NCI-H526 treated with DMSO at 0.1 percent for 48 hours (cell line): ENCODE data around the gene CCDC116.

Source experiments
- DNase-seq: peaks from one replicate; lab custom pipeline; 2025; lab: John Stamatoyannopoulos, UW

CCDC116 gene

DNA sequence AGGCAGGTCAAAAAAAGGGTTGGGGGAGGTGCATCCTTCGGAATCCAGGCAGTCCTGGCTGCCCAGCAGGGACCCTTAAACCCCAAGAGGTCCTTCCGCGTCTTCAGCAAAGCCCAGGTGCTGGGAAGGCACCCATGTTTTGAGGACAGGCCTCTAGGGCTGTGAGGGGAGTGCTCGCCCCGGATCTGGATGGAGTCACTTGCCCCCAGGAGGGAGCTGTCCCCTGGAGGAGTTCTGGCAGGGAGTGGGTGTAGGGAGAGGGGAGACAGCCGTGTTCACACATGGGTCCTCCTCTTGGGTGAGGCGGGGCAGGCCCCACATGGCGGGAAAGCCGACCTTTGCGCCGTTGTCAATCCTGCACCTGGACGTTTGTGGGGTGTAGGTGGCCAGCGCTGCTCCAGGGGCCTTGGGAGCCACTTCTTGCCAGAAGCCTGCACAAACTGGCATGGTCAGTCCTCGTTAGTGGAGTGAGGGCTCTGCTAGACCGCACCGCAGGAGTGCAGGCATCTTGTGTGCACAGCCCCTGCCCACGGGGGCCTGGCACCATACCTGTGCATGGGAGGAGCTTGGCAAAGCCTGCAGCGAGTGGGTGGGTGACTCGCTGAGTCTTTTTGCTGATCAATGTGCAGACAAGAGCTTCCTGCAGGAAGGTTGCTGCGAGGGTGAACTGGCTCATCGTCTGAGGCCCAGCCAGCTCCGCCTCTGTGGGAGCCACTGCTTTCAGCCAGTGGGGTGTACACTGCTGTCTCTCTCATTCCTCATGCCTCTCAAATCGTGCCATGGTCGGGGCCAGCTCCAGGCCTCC, 49.2 kb downstream of the CCDC116 start:
- no peak for DNase-seq

DNA sequence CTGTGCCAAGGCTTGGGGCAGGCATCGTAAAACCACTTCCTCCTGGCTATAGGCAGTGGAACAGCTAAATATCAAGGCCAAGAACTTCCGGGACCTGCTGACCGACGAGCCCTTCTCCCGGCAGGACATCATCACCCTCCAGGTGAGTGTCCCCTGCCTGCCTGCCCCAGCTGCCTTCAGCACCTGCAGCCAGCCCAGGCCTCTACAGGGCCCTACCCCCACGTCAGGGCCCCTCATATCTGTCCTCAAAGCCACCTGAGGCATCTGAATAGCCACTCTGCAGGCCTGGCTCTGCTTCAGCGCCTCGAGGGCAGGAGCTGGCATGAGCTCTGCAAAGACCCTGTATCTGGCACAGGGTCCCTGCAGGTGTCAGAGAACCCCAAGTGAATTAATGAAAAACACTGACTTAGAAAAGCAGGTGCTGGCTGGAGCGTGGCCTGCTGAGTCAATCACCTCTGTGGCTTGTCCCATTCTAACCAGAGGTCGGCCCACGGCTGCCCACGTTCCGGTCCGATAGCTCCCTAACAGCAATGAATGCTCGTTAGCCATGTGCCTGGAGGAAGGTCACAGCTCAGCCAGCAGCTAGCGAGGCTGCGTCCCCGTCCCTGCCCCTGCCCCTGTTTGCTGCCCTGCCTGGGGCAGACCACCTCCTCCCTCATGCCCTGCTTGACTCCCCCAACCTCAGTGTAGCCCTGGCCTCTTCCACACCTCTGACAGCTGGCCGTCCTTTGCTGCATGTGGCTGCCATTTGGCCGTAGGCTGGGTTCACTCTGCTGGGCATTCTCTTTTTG, 50.0 kb downstream of the CCDC116 start:
- DNase-seq = no peak

- no peak for DNase-seq
These were observed 50.8 kb downstream of the CCDC116 start for GRCh38 chr22:21683401-21683811.

GRCh38 chr22:21684492-21685163, 52.1 kb downstream of the CCDC116 start:
- no peak for DNase-seq

DNA sequence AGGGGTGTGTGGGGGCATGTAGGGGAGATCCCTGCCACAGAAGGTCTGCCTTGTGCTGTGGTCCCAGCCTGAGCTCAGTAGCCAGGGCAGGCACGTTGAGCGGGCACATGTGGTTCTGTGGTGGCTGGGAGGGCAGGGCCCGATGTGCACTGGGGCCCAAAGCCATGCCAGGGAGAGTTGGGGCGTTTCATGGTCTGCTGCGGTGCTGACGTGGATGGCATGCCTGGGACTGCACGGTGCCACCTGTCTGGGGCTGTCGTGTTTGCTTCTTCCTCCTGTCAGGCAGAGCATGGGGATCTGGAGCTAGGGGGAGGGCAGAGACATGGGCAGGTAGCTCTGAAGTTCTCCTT, 52.6 kb downstream of the CCDC116 start:
- DNase-seq = no peak

GRCh38 chr22:21686193-21686608, 53.6 kb downstream of the CCDC116 start:
- no peak for DNase-seq
